ENCODE results near the gene ZNF326.
A peak's percentile ranks its signal among the peaks of the same experiment; 100 is the strongest.

ZNF326 gene

GRCh38 chr1:89951766-89952604 lies 42.9 kb upstream of the ZNF326 start:
- no peaks in the 10 kb centered on the region for H4K20me1 ChIP-seq (ENCODE audit: control insufficient read depth, insufficient read depth, low read depth, low read length)
- H3K27ac ChIP-seq (ENCODE audit: low read depth, low read length): no peak overlapping the region
- H3K9me3 ChIP-seq (ENCODE audit: control insufficient read depth, insufficient read depth, low read length): no peaks in the 10 kb centered on the region
- H3K79me2 ChIP-seq (ENCODE audit: control insufficient read depth, low read length): no peaks in the 10 kb centered on the region
- H3F3A ChIP-seq (ENCODE audit: control insufficient read depth, insufficient read depth): no peaks in the 10 kb centered on the region
- H3K9me2 ChIP-seq (replicated peaks; ENCODE audit: control insufficient read depth, low read length): no peaks in the 10 kb centered on the region
- no peak for TF ChIP-seq EZH2phosphoT487 (IDR thresholded peaks at IDR 0.05; ENCODE audit: borderline replicate concordance, low read length)
- TF ChIP-seq, protein P1, sequence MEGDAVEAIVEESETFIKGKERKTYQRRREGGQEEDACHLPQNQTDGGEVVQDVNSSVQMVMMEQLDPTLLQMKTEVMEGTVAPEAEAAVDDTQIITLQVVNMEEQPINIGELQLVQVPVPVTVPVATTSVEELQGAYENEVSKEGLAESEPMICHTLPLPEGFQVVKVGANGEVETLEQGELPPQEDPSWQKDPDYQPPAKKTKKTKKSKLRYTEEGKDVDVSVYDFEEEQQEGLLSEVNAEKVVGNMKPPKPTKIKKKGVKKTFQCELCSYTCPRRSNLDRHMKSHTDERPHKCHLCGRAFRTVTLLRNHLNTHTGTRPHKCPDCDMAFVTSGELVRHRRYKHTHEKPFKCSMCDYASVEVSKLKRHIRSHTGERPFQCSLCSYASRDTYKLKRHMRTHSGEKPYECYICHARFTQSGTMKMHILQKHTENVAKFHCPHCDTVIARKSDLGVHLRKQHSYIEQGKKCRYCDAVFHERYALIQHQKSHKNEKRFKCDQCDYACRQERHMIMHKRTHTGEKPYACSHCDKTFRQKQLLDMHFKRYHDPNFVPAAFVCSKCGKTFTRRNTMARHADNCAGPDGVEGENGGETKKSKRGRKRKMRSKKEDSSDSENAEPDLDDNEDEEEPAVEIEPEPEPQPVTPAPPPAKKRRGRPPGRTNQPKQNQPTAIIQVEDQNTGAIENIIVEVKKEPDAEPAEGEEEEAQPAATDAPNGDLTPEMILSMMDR (IDR thresholded peaks at IDR 0.05; ENCODE audit: low read depth, low read length, poor library complexity, severe bottlenecking): no peak
- no peaks in the 10 kb centered on the region for H3K36me3 ChIP-seq (ENCODE audit: control insufficient read depth, low read length)
- H3K4me2 ChIP-seq (ENCODE audit: low read length): no peak overlapping the region
- peaks cover 23% of the 10 kb centered on the region for H3K4me1 ChIP-seq (ENCODE audit: control insufficient read depth, low read length)
- H3K27me3 ChIP-seq (ENCODE audit: control insufficient read depth, low read length): no peaks in the 10 kb centered on the region
- H3K4me3 ChIP-seq (ENCODE audit: low read length): no peak overlapping the region

- no peaks in the 10 kb centered on the region for H3K36me3 ChIP-seq (ENCODE audit: control insufficient read depth, low read length)
- H3K27ac ChIP-seq (ENCODE audit: low read depth, low read length): no peak overlapping the region
- no peaks in the 10 kb centered on the region for H4K20me1 ChIP-seq (ENCODE audit: control insufficient read depth, insufficient read depth, low read depth, low read length)
- H3K79me2 ChIP-seq (ENCODE audit: control insufficient read depth, low read length): no peaks in the 10 kb centered on the region
- no peaks in the 10 kb centered on the region for H3K27me3 ChIP-seq (ENCODE audit: control insufficient read depth, low read length)
- H3K4me1 ChIP-seq (ENCODE audit: control insufficient read depth, low read length): peaks cover 23% of the 10 kb centered on the region
- H3K9me3 ChIP-seq (ENCODE audit: control insufficient read depth, insufficient read depth, low read length): no peaks in the 10 kb centered on the region
- no peak for TF ChIP-seq EZH2phosphoT487 (IDR thresholded peaks at IDR 0.05; ENCODE audit: borderline replicate concordance, low read length)
- TF ChIP-seq, protein P1 (IDR thresholded peaks at IDR 0.05; ENCODE audit: low read depth, low read length, poor library complexity, severe bottlenecking): no peak
- no peaks in the 10 kb centered on the region for H3K9me2 ChIP-seq (replicated peaks; ENCODE audit: control insufficient read depth, low read length)
- H3F3A ChIP-seq (ENCODE audit: control insufficient read depth, insufficient read depth): no peaks in the 10 kb centered on the region
- no peak overlapping the region for H3K4me3 ChIP-seq (ENCODE audit: low read length)
- H3K4me2 ChIP-seq (ENCODE audit: low read length): no peak overlapping the region
Observed at GRCh38 chr1:89952605-89953130, 42.2 kb upstream of the ZNF326 start.

- no peaks in the 10 kb centered on the region for H4K20me1 ChIP-seq (ENCODE audit: control insufficient read depth, insufficient read depth, low read depth, low read length)
- no peaks in the 10 kb centered on the region for H3K27me3 ChIP-seq (ENCODE audit: control insufficient read depth, low read length)
- no peak overlapping the region for H3K27ac ChIP-seq (ENCODE audit: low read depth, low read length)
- no peaks in the 10 kb centered on the region for H3F3A ChIP-seq (ENCODE audit: control insufficient read depth, insufficient read depth)
- TF ChIP-seq, protein P1 (IDR thresholded peaks at IDR 0.05; ENCODE audit: low read depth, low read length, poor library complexity, severe bottlenecking): peak; percentile 53
- TF ChIP-seq EZH2phosphoT487 (IDR thresholded peaks at IDR 0.05; ENCODE audit: borderline replicate concordance, low read length): no peak
- H3K4me3 ChIP-seq (ENCODE audit: low read length): no peak overlapping the region
- no peaks in the 10 kb centered on the region for H3K9me2 ChIP-seq (replicated peaks; ENCODE audit: control insufficient read depth, low read length)
- no peaks in the 10 kb centered on the region for H3K36me3 ChIP-seq (ENCODE audit: control insufficient read depth, low read length)
- peaks cover 23% of the 10 kb centered on the region for H3K4me1 ChIP-seq (ENCODE audit: control insufficient read depth, low read length)
- no peaks in the 10 kb centered on the region for H3K79me2 ChIP-seq (ENCODE audit: control insufficient read depth, low read length)
- no peak overlapping the region for H3K4me2 ChIP-seq (ENCODE audit: low read length)
- H3K9me3 ChIP-seq (ENCODE audit: control insufficient read depth, insufficient read depth, low read length): no peaks in the 10 kb centered on the region
Observed at GRCh38 chr1:89953131-89953626, 41.7 kb upstream of the ZNF326 start.

Measured in DOHH2 (cell line).